Measurements from ENCODE around the gene CARD19.
A peak's percentile ranks its signal among the peaks of the same experiment; 100 is the strongest.
"Not testable (repeated sequence)": the region's sequence is repeated elsewhere in the genome, so short reads cannot be mapped to it uniquely, and the experiment has no call there.

CARD19 gene

GRCh38 chr9:93088656-93089015 lies 7.4 kb upstream of the CARD19 start:
- no peak for DNase-seq (ENCODE audit: low read depth)

GRCh38 chr9:93089024-93089423 lies 7.0 kb upstream of the CARD19 start:
- DNase-seq (ENCODE audit: low read depth), result no peak

GRCh38 chr9:93089481-93089991 lies 6.5 kb upstream of the CARD19 start:
- no peak for DNase-seq (ENCODE audit: low read depth)

- no peak for DNase-seq (ENCODE audit: low read depth)
Observed at GRCh38 chr9:93090091-93090655, 5.8 kb upstream of the CARD19 start.

GRCh38 chr9:93091056-93091452 lies 5.0 kb upstream of the CARD19 start:
- no peak for DNase-seq (ENCODE audit: low read depth)

GRCh38 chr9:93091453-93092081 lies 4.5 kb upstream of the CARD19 start:
- DNase-seq (ENCODE audit: low read depth), result peak; percentile 42

- no peak for DNase-seq (ENCODE audit: low read depth)
Observed at GRCh38 chr9:93092251-93092991, 3.6 kb upstream of the CARD19 start.

- DNase-seq (ENCODE audit: low read depth), result no peak
Observed at GRCh38 chr9:93093127-93093876, 2.7 kb upstream of the CARD19 start.

GRCh38 chr9:93093877-93094657 lies 1.9 kb upstream of the CARD19 start:
- no peak for DNase-seq (ENCODE audit: low read depth)

GRCh38 chr9:93094658-93095204 lies 1.3 kb upstream of the CARD19 start:
- DNase-seq (ENCODE audit: low read depth), result no peak

GRCh38 chr9:93095205-93096130 lies 549 bp upstream of the CARD19 start:
- DNase-seq (ENCODE audit: low read depth), result peak; percentile 100

- DNase-seq (ENCODE audit: low read depth), result no peak
Observed at GRCh38 chr9:93096811-93097382, 880 bp downstream of the CARD19 start.

GRCh38 chr9:93097511-93098201 lies 1.6 kb downstream of the CARD19 start:
- no peak for DNase-seq (ENCODE audit: low read depth)

- DNase-seq (ENCODE audit: low read depth), result peak; percentile 62
Observed at GRCh38 chr9:93098236-93098946, 2.4 kb downstream of the CARD19 start.

- no peak for DNase-seq (ENCODE audit: low read depth)
Observed at GRCh38 chr9:93099551-93100275, 3.7 kb downstream of the CARD19 start.

- no peak for DNase-seq (ENCODE audit: low read depth)
Observed at GRCh38 chr9:93100276-93100636, 4.2 kb downstream of the CARD19 start.

GRCh38 chr9:93101086-93101485 lies 5.1 kb downstream of the CARD19 start:
- DNase-seq (ENCODE audit: low read depth), result not testable (repeated sequence)

- no peak for DNase-seq (ENCODE audit: low read depth)
Observed at GRCh38 chr9:93105620-93106019, 9.6 kb downstream of the CARD19 start.
